PC-9 (cell line): ENCODE measurements around the gene CMSS1. TPM values are rescaled to one million over a fixed set of nuclear protein-coding genes. Genes with fewer than 3 reads are reported as not detected.

ENCODE experiments used
- BruUV-seq: library from RNA; stranded (reverse); fragments of 400-500 nt; replicated peaks from 2 replicates; lab custom pipeline; 2021; lab: Mats Ljungman, UMichigan
- CTCF ChIA-PET: fragments of 300-600 bp; sonication (Branson Sonifier 250); formaldehyde crosslinking; loops from one replicate; lab custom pipeline; 2022; ENCODE audit warnings: antibody characterized with exemption; lab: Charles Lee
- POLR2A ChIA-PET: fragments of 300-600 bp; sonication (Branson Sonifier 250); formaldehyde crosslinking; loops from one replicate; lab custom pipeline; 2022; ENCODE audit warnings: antibody characterized with exemption; ENCODE audit not compliant: unreplicated experiment; lab: Charles Lee
- DNase-seq, 2 experiments: peaks; one replicate each; pipeline versions ENCODE4 v3.0.0 to v3.0.0-alpha.2; 2015 to 2022; ENCODE audit warnings: mixed read lengths in 1 of 2
- H2AFZ ChIP-seq: fragments of 200-600 bp; sonication (generic); 2 replicates; pipeline ENCODE4 v1.8.1; 2017; ENCODE audit warnings: antibody characterized with exemption
- H3F3A ChIP-seq: fragments of 200-600 bp; sonication (generic); 2 replicates; pipeline ENCODE4 v1.8.1; 2017; ENCODE audit warnings: antibody characterized with exemption, mild to moderate bottlenecking, low read depth; ENCODE audit not compliant: insufficient read depth
- H3K27ac ChIP-seq: fragments of 200-600 bp; sonication (generic); 2 replicates; pipeline ENCODE4 v1.6.1; 2016; ENCODE audit warnings: mixed run types
- H3K27me3 ChIP-seq: fragments of 200-600 bp; sonication (generic); 2 replicates; pipeline ENCODE4 v1.6.1; 2016; ENCODE audit warnings: low read depth, mixed run types; ENCODE audit not compliant: insufficient read depth
- H3K36me3 ChIP-seq: fragments of 200-600 bp; sonication (generic); 2 replicates; pipeline ENCODE4 v1.6.1; 2016; ENCODE audit warnings: low read depth, mixed run types
- H3K4me1 ChIP-seq: fragments of 200-600 bp; sonication (generic); replicated peaks from 2 replicates; pipeline ENCODE4 v1.6.1; 2016; ENCODE audit warnings: mixed run types; ENCODE audit not compliant: insufficient read depth
- H3K4me2 ChIP-seq: fragments of 200-600 bp; sonication (generic); 2 replicates; pipeline ENCODE4 v1.6.1; 2017; ENCODE audit warnings: mixed run types
- H3K4me3 ChIP-seq: fragments of 200-600 bp; sonication (generic); 2 replicates; pipeline ENCODE4 v1.6.1; 2016; ENCODE audit warnings: mixed run types
- H3K79me2 ChIP-seq: fragments of 200-600 bp; sonication (generic); 2 replicates; pipeline ENCODE4 v1.6.1; 2017; ENCODE audit warnings: low read depth, mixed run types
- H3K9me2 ChIP-seq: fragments of 200-600 bp; sonication (generic); 2 replicates; pipeline ENCODE4 v1.8.1; 2017; ENCODE audit warnings: mild to moderate bottlenecking; ENCODE audit not compliant: insufficient read depth
- H3K9me3 ChIP-seq: fragments of 200-600 bp; sonication (generic); 2 replicates; pipeline ENCODE4 v1.8.1; 2016; ENCODE audit warnings: low read depth; ENCODE audit not compliant: insufficient read depth
- H4K20me1 ChIP-seq: fragments of 200-600 bp; sonication (generic); 2 replicates; pipeline ENCODE4 v1.8.1; 2017; ENCODE audit not compliant: insufficient read depth
- CTCF ChIP-seq: fragments of 200-600 bp; sonication (generic); conservative IDR thresholded peaks from 2 replicates; pipeline ENCODE4 v1.6.1; 2017; ENCODE audit warnings: mixed run types, antibody characterized with exemption, mild to moderate bottlenecking, moderate library complexity
- EZH2 ChIP-seq: fragments of 200-600 bp; sonication (generic); IDR thresholded peaks from 2 replicates; pipeline ENCODE4 v1.8.0; 2017; ENCODE audit warnings: antibody characterized with exemption, low read depth
- intact Hi-C: fragments of 100-400 bp; cut with micrococcal nuclease; formaldehyde crosslinking; loops from one replicate; pipeline ENCODE4 v1.10.0; 2022; ENCODE audit not compliant: unreplicated experiment
- total RNA-seq: library from RNA; stranded (reverse); gene quantifications from 2 replicates; pipeline ENCODE4 v1.2.3, GENCODE V29; 2021

CMSS1 gene
- total RNA-seq, 1 experiment from 2014 or later, result 98.9 TPM

- BruUV-seq, result no TSS peak
- intact Hi-C loops, result no loop called here
- H3K4me2 ChIP-seq, result no peak overlapping the region
- no peaks in the 10 kb centered on the region for H3K27me3 ChIP-seq
- DNase-seq, result no peak
- H3K4me1 ChIP-seq, result no peaks in the 10 kb centered on the region
- H3K79me2 ChIP-seq, result no peaks in the 10 kb centered on the region
- no peak overlapping the region for H3K4me3 ChIP-seq
- H3K9me3 ChIP-seq, result no peaks in the 10 kb centered on the region
- no peaks in the 10 kb centered on the region for H3K9me2 ChIP-seq
- no peak for TF ChIP-seq EZH2
- no peak for TF ChIP-seq CTCF
- no peaks in the 10 kb centered on the region for H3K36me3 ChIP-seq
- no peak overlapping the region for H2AFZ ChIP-seq
- H3F3A ChIP-seq, result no peaks in the 10 kb centered on the region; the same call in 1 of the 2 replicates
- CTCF ChIA-PET, result interaction anchor here (0.6 to 1.2 kb wide), 3 partner anchors 11 to 229 kb away, joined by 3 to 8 read pairs (median 4); no protein-coding TSS in a partner anchor
- POLR2A ChIA-PET, result interaction anchor here (0.6 kb wide), 2 partner anchors 43 to 233 kb away, joined by 3 to 4 read pairs; no protein-coding TSS in a partner anchor
- H4K20me1 ChIP-seq, result no peaks in the 10 kb centered on the region
- no peak overlapping the region for H3K27ac ChIP-seq
These were observed 240.3 kb downstream of the CMSS1 start for GRCh38 chr3:100057716-100058575.

GRCh38 chr3:100059472-100059871 is 241.8 kb downstream of the CMSS1 start:
- no peak overlapping the region for H3K4me2 ChIP-seq
- BruUV-seq, result no TSS peak
- H3K9me3 ChIP-seq, result no peaks in the 10 kb centered on the region
- no peaks in the 10 kb centered on the region; the same call in 1 of the 2 replicates for H3F3A ChIP-seq
- H3K4me3 ChIP-seq, result no peak overlapping the region
- H3K36me3 ChIP-seq, result no peaks in the 10 kb centered on the region
- intact Hi-C loops, result no loop called here
- H3K79me2 ChIP-seq, result no peaks in the 10 kb centered on the region
- CTCF ChIA-PET, result no interaction called here
- H3K27ac ChIP-seq, result no peak overlapping the region
- no peaks in the 10 kb centered on the region for H3K27me3 ChIP-seq
- TF ChIP-seq CTCF (no peak), EZH2 (no peak)
- no peaks in the 10 kb centered on the region for H3K4me1 ChIP-seq
- no peaks in the 10 kb centered on the region for H4K20me1 ChIP-seq
- no peaks in the 10 kb centered on the region for H3K9me2 ChIP-seq
- no peak overlapping the region for H2AFZ ChIP-seq
- no peak for DNase-seq
- POLR2A ChIA-PET, result interaction anchor here (1.0 kb wide), 1 partner anchor 12 kb away, joined by 6 read pairs; no protein-coding TSS in a partner anchor

GRCh38 chr3:100060685-100061484 is 243.2 kb downstream of the CMSS1 start:
- H3K9me3 ChIP-seq, result no peaks in the 10 kb centered on the region
- intact Hi-C loops, result no loop called here
- ChIA-PET CTCF (no interaction called here), POLR2A (no interaction called here)
- no peaks in the 10 kb centered on the region for H3K9me2 ChIP-seq
- no peaks in the 10 kb centered on the region for H3K27me3 ChIP-seq
- H3K4me1 ChIP-seq, result no peaks in the 10 kb centered on the region
- H3K36me3 ChIP-seq, result no peaks in the 10 kb centered on the region
- no peaks in the 10 kb centered on the region for H4K20me1 ChIP-seq
- H2AFZ ChIP-seq, result no peak overlapping the region
- H3K27ac ChIP-seq, result no peak overlapping the region
- no peaks in the 10 kb centered on the region; the same call in 1 of the 2 replicates for H3F3A ChIP-seq
- no peak overlapping the region for H3K4me3 ChIP-seq
- H3K79me2 ChIP-seq, result no peaks in the 10 kb centered on the region
- no TSS peak for BruUV-seq
- H3K4me2 ChIP-seq, result no peak overlapping the region
- DNase-seq, result no peak
- no peak for TF ChIP-seq EZH2
- TF ChIP-seq CTCF, result no peak
